Measurements from ENCODE around the gene CROCC. TPM values are rescaled to one million over a fixed set of nuclear protein-coding genes. Genes with fewer than 3 reads are reported as not detected.

The CROCC gene
- total RNA-seq, 1 donor from 2014 or later = 31.9 TPM

DNA sequence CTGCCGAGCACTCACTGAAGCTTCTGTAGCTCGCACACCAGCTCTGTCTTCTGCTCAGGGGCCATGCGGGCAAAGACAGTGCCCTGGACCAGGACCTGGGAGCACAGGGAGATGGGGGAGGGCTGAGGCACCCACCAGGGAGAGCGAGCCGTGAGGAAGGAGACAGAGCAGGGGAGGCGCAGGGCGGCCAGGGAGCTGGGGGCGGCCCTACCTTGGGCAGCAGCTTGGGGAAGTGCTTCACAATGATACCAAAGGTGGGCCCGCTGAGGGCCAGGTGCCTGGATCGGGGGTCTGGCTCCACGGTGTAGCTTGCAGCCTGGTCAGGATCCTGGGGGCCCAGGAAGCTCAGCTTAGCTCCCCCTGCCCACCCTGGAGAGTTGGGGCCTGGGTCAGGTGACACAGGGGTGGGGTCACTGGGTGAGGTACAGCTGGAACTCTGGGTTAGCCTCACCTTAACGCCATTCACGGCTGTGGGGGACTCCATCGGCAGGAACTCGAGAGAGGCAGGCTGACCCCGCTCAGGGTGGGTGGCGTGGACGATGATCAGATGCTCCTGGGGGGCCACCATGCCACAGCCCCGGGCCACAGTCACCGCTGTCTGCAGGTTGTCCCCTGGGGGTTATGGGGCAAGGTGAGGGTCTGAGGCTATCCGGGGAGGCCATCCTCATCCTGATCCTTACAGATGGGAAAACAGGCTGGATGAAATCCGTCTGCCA lies 68.1 kb downstream of the CROCC start:
- Histone ChIP-seq H3K36me3 (peaks cover 0 to 26% of the 10 kb centered on the region in 2 donors), H3K27me3 (no peaks in the 10 kb centered on the region), H3K9me3 (no peaks in the 10 kb centered on the region), H3K4me3 (no peak overlapping the region), H3K4me1 (peaks cover 6% of the 10 kb centered on the region), H3K27ac (no peak overlapping the region)
- DNase-seq (ENCODE audit: extremely low spot score in 2 of 2) = no peak
- TF ChIP-seq, protein P1, sequence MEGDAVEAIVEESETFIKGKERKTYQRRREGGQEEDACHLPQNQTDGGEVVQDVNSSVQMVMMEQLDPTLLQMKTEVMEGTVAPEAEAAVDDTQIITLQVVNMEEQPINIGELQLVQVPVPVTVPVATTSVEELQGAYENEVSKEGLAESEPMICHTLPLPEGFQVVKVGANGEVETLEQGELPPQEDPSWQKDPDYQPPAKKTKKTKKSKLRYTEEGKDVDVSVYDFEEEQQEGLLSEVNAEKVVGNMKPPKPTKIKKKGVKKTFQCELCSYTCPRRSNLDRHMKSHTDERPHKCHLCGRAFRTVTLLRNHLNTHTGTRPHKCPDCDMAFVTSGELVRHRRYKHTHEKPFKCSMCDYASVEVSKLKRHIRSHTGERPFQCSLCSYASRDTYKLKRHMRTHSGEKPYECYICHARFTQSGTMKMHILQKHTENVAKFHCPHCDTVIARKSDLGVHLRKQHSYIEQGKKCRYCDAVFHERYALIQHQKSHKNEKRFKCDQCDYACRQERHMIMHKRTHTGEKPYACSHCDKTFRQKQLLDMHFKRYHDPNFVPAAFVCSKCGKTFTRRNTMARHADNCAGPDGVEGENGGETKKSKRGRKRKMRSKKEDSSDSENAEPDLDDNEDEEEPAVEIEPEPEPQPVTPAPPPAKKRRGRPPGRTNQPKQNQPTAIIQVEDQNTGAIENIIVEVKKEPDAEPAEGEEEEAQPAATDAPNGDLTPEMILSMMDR (IDR thresholded peaks at IDR 0.05) = no peak
- TF ChIP-seq POLR2AphosphoS5 (IDR thresholded peaks at IDR 0.05; ENCODE audit: insufficient read depth in 1 of 2, low read depth in 1 of 2) = no peak
- no peak for TF ChIP-seq POLR2A (IDR thresholded peaks at IDR 0.05)
- intact Hi-C loops (cut with DNase I) = no loop called here

DNA sequence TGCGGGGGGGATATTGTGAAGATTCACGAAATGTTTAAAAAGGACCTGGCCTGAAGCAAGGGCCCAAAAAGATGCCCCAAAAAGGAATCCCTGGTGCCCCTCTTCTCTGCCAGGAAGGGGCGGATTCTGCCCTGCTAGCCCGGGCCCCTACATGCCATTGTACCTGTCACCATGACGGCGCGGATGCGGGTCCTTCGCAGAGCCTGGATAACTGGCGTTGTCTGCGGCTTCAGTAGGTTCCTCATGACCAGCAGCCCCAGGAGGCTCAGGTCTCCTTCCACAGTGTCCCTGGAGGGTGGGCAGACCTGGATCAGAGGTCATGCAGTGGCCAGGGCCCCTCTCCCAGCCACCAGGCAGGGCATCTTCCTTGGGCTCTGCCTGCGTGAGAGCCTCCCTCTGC lies 69.8 kb downstream of the CROCC start:
- Histone ChIP-seq H3K4me3 (no peak overlapping the region), H3K9me3 (no peaks in the 10 kb centered on the region), H3K27ac (no peak overlapping the region), H3K27me3 (no peaks in the 10 kb centered on the region), H3K36me3 (peaks cover 0 to 29% of the 10 kb centered on the region in 2 donors), H3K4me1 (no peaks in the 10 kb centered on the region)
- TF ChIP-seq POLR2A (IDR thresholded peaks at IDR 0.05) (no peak), POLR2AphosphoS5 (IDR thresholded peaks at IDR 0.05; ENCODE audit: insufficient read depth in 1 of 2, low read depth in 1 of 2) (no peak)
- TF ChIP-seq, protein P1 (IDR thresholded peaks at IDR 0.05) = no peak
- no peak for DNase-seq (ENCODE audit: extremely low spot score in 2 of 2)
- intact Hi-C loops (cut with DNase I) = no loop called here

DNA sequence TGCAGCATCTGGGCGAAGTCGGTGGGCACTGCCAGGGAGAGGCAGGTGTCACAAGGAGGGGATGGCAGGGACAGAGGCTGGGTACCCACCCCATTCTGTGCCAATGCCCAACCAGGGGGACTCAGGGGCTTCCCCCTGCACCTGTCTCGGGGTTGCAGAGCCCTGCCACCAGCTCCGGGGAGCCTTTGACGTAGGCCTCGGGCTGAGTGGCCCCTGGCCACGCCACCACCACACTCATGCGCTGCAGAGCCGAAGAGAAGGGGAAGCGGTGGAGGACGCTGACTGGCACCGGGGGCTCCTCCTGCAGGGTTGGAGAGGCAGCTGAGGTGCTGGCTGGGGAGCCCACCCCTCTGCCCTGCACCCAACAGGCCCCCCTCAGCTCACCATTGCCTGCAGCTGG lies 70.4 kb downstream of the CROCC start:
- H3K4me3 ChIP-seq = no peak overlapping the region
- H3K9me3 ChIP-seq = no peaks in the 10 kb centered on the region
- no peaks in the 10 kb centered on the region for H3K27me3 ChIP-seq
- DNase-seq (ENCODE audit: extremely low spot score in 2 of 2) = no peak
- TF ChIP-seq, protein P1 (IDR thresholded peaks at IDR 0.05) = no peak
- no peak for TF ChIP-seq POLR2A (IDR thresholded peaks at IDR 0.05)
- TF ChIP-seq POLR2AphosphoS5 (IDR thresholded peaks at IDR 0.05; ENCODE audit: insufficient read depth in 1 of 2, low read depth in 1 of 2) = no peak
- no peak overlapping the region for H3K27ac ChIP-seq
- no peaks in the 10 kb centered on the region for H3K4me1 ChIP-seq
- intact Hi-C loops (cut with DNase I) = no loop called here
- H3K36me3 ChIP-seq = peaks cover 0 to 29% of the 10 kb centered on the region in 2 donors

DNA sequence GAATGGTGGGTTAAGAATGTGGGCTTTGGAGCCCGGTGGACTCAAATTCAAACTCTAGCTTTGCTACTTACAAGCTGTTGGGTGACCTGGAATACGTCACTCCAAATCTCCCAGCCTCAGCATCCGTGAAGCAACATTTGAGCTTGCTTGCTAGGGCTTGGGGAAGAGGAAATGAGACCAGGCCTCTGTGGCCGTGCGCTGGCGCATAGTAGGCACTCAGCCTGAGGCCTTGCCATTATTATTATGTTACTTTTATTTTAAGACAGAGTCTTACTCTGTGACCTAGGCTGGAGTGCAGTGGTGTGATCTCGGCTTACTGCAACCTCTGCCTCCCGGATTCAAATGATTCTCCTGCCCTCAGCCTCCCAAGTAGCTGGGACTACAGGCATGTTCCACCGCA lies 70.9 kb downstream of the CROCC start:
- H3K36me3 ChIP-seq = peaks cover 0 to 30% of the 10 kb centered on the region in 2 donors
- H3K4me3 ChIP-seq = no peak overlapping the region
- DNase-seq (ENCODE audit: extremely low spot score in 2 of 2) = no peak
- no peak overlapping the region for H3K27ac ChIP-seq
- H3K4me1 ChIP-seq = no peaks in the 10 kb centered on the region
- TF ChIP-seq POLR2A (IDR thresholded peaks at IDR 0.05) (no peak), POLR2AphosphoS5 (IDR thresholded peaks at IDR 0.05; ENCODE audit: insufficient read depth in 1 of 2, low read depth in 1 of 2) (no peak)
- intact Hi-C loops (cut with DNase I) = no loop called here
- no peaks in the 10 kb centered on the region for H3K27me3 ChIP-seq
- H3K9me3 ChIP-seq = no peaks in the 10 kb centered on the region

DNA sequence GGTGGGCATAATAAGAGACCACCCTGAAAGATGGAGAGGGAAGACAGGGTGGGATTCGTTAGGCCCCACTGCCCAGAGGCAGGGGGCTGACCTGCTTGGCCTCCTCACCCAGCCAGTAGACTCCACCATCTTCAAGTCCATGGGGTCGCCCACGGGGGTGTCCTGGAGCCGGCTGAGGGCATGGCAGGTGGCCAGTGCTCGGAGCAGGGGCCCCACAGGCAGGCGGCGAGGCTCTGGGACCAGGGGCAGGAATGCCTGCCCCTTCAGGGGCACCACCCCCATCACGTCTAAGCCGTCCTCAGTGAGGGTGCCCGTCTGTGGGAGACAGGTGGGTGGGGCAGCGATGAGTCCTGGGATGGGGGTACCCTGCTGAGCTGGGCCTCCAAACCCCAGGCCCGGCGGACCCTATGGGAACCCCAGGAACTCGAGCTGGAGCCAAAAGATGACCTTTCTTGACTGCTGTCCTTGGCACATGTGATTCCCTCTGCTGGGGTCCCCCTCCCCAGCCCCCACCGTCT lies 71.8 kb downstream of the CROCC start:
- H3K4me1 ChIP-seq = no peaks in the 10 kb centered on the region
- TF ChIP-seq, protein P1 (IDR thresholded peaks at IDR 0.05) = no peak
- TF ChIP-seq POLR2A (IDR thresholded peaks at IDR 0.05) (no peak), POLR2AphosphoS5 (IDR thresholded peaks at IDR 0.05; ENCODE audit: insufficient read depth in 1 of 2, low read depth in 1 of 2) (no peak)
- H3K36me3 ChIP-seq = peaks cover 0 to 30% of the 10 kb centered on the region in 2 donors
- no peak overlapping the region for H3K4me3 ChIP-seq
- no peak overlapping the region for H3K27ac ChIP-seq
- no peak for DNase-seq (ENCODE audit: extremely low spot score in 2 of 2)
- H3K27me3 ChIP-seq = no peaks in the 10 kb centered on the region
- H3K9me3 ChIP-seq = no peaks in the 10 kb centered on the region
- intact Hi-C loops (cut with DNase I) = no loop called here
